Measurements from ENCODE around the gene USP51.

DNA sequence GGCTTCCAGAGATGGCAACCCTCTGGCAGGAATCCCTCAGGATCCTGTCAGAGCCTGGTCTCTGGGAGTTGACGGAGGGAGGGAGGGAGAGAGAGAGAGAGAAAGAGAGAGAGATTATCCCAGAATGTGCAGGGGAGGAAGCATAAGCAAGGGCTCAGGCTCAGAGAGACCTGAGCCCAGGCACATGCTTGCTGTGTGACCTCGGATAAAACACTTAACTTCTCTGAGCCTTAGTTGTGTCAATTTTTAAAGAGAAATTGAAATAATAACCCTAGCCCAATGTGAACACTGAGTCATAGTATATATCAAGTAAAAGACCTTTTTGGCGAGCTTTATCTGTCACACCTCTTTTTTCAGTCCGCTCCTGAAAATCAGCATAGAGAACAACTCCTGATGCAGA, 473 bp upstream of the USP51 start:
- no peak for TF ChIP-seq POLR2A (IDR thresholded peaks at IDR 0.05; ENCODE audit: low read depth, low read length)
- TF ChIP-seq POLR2AphosphoS5 (IDR thresholded peaks at IDR 0.05; ENCODE audit: low read depth, low read length): no peak
- TF ChIP-seq TAF1 (IDR thresholded peaks at IDR 0.05; ENCODE audit: borderline replicate concordance, low read depth, low read length): no peak
